GM23338 (cell line): ENCODE measurements around the gene SRRD. TPM values are rescaled to one million over a fixed set of nuclear protein-coding genes. Genes with fewer than 3 reads are reported as not detected.

Experiments used
- ATAC-seq: fragments of 200-7000 bp; cut with Tn5 transposase; 3 replicates; pipeline ENCODE4 v1.9.1; 2020
- DNase-seq: peaks from one replicate; pipeline ENCODE4 v3.0.0-alpha.2; 2015; ENCODE audit warnings: low spot score
- H2AFZ ChIP-seq: fragments of 200-600 bp; sonication (generic); 2 replicates; pipeline ENCODE4 v1.8.0; 2016; ENCODE audit warnings: antibody characterized with exemption, mild to moderate bottlenecking, moderate library complexity
- H3F3A ChIP-seq: fragments of 200-600 bp; sonication (generic); replicated peaks from 2 replicates; pipeline ENCODE4 v1.8.0; 2017; ENCODE audit warnings: antibody characterized with exemption, mixed run types, low read depth
- H3K27ac ChIP-seq: fragments of 200-600 bp; sonication (generic); 2 replicates; pipeline ENCODE4 v1.6.1; 2016; ENCODE audit warnings: low read depth
- H3K27me3 ChIP-seq: fragments of 200-600 bp; sonication (generic); 2 replicates; pipeline ENCODE4 v1.8.0; 2016; ENCODE audit warnings: mild to moderate bottlenecking, mixed run types, moderate library complexity; ENCODE audit not compliant: insufficient read depth
- H3K36me3 ChIP-seq: fragments of 200-600 bp; sonication (generic); 2 replicates; pipeline ENCODE4 v1.8.0; 2016; ENCODE audit warnings: mild to moderate bottlenecking; ENCODE audit not compliant: insufficient read depth
- H3K4me1 ChIP-seq: fragments of 200-600 bp; sonication (generic); 2 replicates; pipeline ENCODE4 v1.8.0; 2016; ENCODE audit warnings: mild to moderate bottlenecking, moderate library complexity; ENCODE audit not compliant: insufficient read depth
- H3K4me2 ChIP-seq: fragments of 200-600 bp; sonication (generic); 2 replicates; pipeline ENCODE4 v1.7.1; 2017; ENCODE audit warnings: mixed run types
- H3K4me3 ChIP-seq: fragments of 200-600 bp; sonication (generic); 2 replicates; pipeline ENCODE4 v1.6.1; 2016; ENCODE audit warnings: mixed run types
- H3K79me2 ChIP-seq: fragments of 200-600 bp; sonication (generic); replicated peaks from 2 replicates; pipeline ENCODE4 v1.8.0; 2017; ENCODE audit warnings: mild to moderate bottlenecking; ENCODE audit not compliant: insufficient read depth
- H3K9me2 ChIP-seq: fragments of 200-600 bp; sonication (generic); 2 replicates; pipeline ENCODE4 v1.8.0; 2017; ENCODE audit not compliant: insufficient read depth
- H4K20me1 ChIP-seq: fragments of 200-600 bp; sonication (generic); replicated peaks from 2 replicates; pipeline ENCODE4 v1.8.0; 2017; ENCODE audit warnings: mild to moderate bottlenecking; ENCODE audit not compliant: insufficient read depth
- H3K27ac Mint-ChIP-seq: 2 replicates; pipeline ENCODE4 v1.8.0; 2020; ENCODE audit warnings: inconsistent platforms, mild to moderate bottlenecking, moderate library complexity, mixed read lengths
- H3K27me3 Mint-ChIP-seq: 3 replicates; pipeline ENCODE4 v1.8.0; 2022; ENCODE audit warnings: low read depth, mild to moderate bottlenecking, moderate library complexity, mixed read lengths, inconsistent platforms; ENCODE audit not compliant: insufficient read depth, poor library complexity
- H3K36me3 Mint-ChIP-seq: 3 replicates; pipeline ENCODE4 v1.8.0; 2021; ENCODE audit warnings: low read depth, mild to moderate bottlenecking, inconsistent platforms, moderate library complexity, mixed read lengths
- H3K4me1 Mint-ChIP-seq: 3 replicates; pipeline ENCODE4 v1.8.0; 2020; ENCODE audit warnings: mild to moderate bottlenecking, inconsistent platforms, mixed read lengths
- H3K4me3 Mint-ChIP-seq: 3 replicates; pipeline ENCODE4 v1.8.0; 2021; ENCODE audit warnings: moderate library complexity, mild to moderate bottlenecking, inconsistent platforms, mixed read lengths
- H3K9me3 Mint-ChIP-seq: 3 replicates; pipeline ENCODE4 v1.8.0; 2020; ENCODE audit warnings: moderate library complexity, mild to moderate bottlenecking, inconsistent platforms, mixed read lengths
- CREB1 ChIP-seq: fragments of 250-450 bp; sonication (Bioruptor Pico); IDR thresholded peaks from 2 replicates; pipeline ENCODE4 v1.5.0; 2020; ENCODE audit warnings: low read depth, mild to moderate bottlenecking, moderate library complexity
- CTCF ChIP-seq, 2 experiments: fragments of 200-600 bp in 1 of 2; sonication (generic) in 1 of 2; conservative IDR thresholded peaks; 2 replicates each; pipeline versions ENCODE4 v1.5.1 to v1.6.1; 2016 to 2017; ENCODE audit warnings: antibody characterized with exemption in 2 of 2, low read depth in 2 of 2, mild to moderate bottlenecking in 2 of 2, moderate library complexity in 1 of 2
- ETS1 ChIP-seq: IDR thresholded peaks from 2 replicates; pipeline ENCODE4 v1.6.1; 2016; ENCODE audit warnings: antibody characterized with exemption
- NANOG ChIP-seq: IDR thresholded peaks from 2 replicates; pipeline ENCODE4 v1.6.1; 2016; ENCODE audit warnings: antibody characterized with exemption, borderline replicate concordance
- REST ChIP-seq: IDR thresholded peaks from one replicate; pipeline ENCODE4 v1.6.1; 2018; ENCODE audit warnings: antibody characterized with exemption; ENCODE audit not compliant: unreplicated experiment
- STAT1 ChIP-seq: IDR thresholded peaks from one replicate; pipeline ENCODE4 v1.6.1; 2016; ENCODE audit warnings: antibody characterized with exemption; ENCODE audit not compliant: unreplicated experiment
- ZNF114 ChIP-seq: fragments of 250-450 bp; sonication (Bioruptor Pico); IDR thresholded peaks from 2 replicates; pipeline ENCODE4 v1.5.0; 2020; ENCODE audit warnings: mild to moderate bottlenecking, moderate library complexity
- polyA plus RNA-seq: library from polyadenylated mRNA; unstranded; fragments of >200 nt; fragmentation: Nextera tagmentation; extraction: Ambion mirVana; gene quantifications from 2 replicates; pipeline ENCODE4 v1.2.1, GENCODE V29; 2016
- total RNA-seq: library from RNA; depleted of rRNA; stranded (reverse); fragments of >200 nt; shearing (Covaris generic); gene quantifications from 2 replicates; pipeline ENCODE4 v1.2.3, GENCODE V29; 2014

SRRD gene
- total and polyA plus RNA-seq, 2 experiments from 2014 or later, result 17.8 to 23.2 TPM

- H3K79me2 ChIP-seq, result no peaks in the 10 kb centered on the region
- H4K20me1 ChIP-seq, result no peaks in the 10 kb centered on the region; the same call in none of the 2 replicates
- DNase-seq (no peak), ATAC-seq (no peak)
- Mint-ChIP-seq H3K9me3 (no peaks in the 10 kb centered on the region), H3K36me3 (peaks cover 76% of the 10 kb centered on the region), H3K4me3 (no peak overlapping the region), H3K27ac (no peak overlapping the region), H3K27me3 (peaks cover 2% of the 10 kb centered on the region), H3K4me1 (peaks cover 6% of the 10 kb centered on the region; the same call in 2 of the 3 replicates)
- TF ChIP-seq REST (no peak), CREB1 (CRISPR knock-in tag) (no peak), NANOG (no peak), ZNF114 (no peak), STAT1 (no peak)
- no peaks in the 10 kb centered on the region for H3K9me2 ChIP-seq
- no peaks in the 10 kb centered on the region for H3F3A ChIP-seq
- no peaks in the 10 kb centered on the region for H3K4me1 ChIP-seq
- no peak overlapping the region for H2AFZ ChIP-seq
- no peak overlapping the region for H3K4me3 ChIP-seq
- H3K4me2 ChIP-seq, result no peak overlapping the region
- peaks cover 40% of the 10 kb centered on the region for H3K36me3 ChIP-seq
- no peak overlapping the region for H3K27ac ChIP-seq
- H3K27me3 ChIP-seq, result no peaks in the 10 kb centered on the region
Measured at GRCh38 chr22:26466196-26466595, 17.5 kb upstream of the SRRD start.

- Histone ChIP-seq H3K4me1 (no peaks in the 10 kb centered on the region), H3K36me3 (peaks cover 58% of the 10 kb centered on the region), H2AFZ (no peak overlapping the region), H3K4me3 (no peak overlapping the region), H3F3A (no peaks in the 10 kb centered on the region), H3K9me2 (no peaks in the 10 kb centered on the region), H4K20me1 (peaks cover 12% of the 10 kb centered on the region; the same call in 1 of the 2 replicates), H3K79me2 (no peaks in the 10 kb centered on the region), H3K4me2 (no peak overlapping the region), H3K27ac (no peak overlapping the region), H3K27me3 (no peaks in the 10 kb centered on the region)
- no peaks in the 10 kb centered on the region for H3K9me3 Mint-ChIP-seq
- TF ChIP-seq ETS1 (no peak), NANOG (no peak)
- no peak overlapping the region for H3K4me3 Mint-ChIP-seq
- no peak overlapping the region for H3K27ac Mint-ChIP-seq
- no peaks in the 10 kb centered on the region for H3K27me3 Mint-ChIP-seq
- peaks cover 81% of the 10 kb centered on the region for H3K36me3 Mint-ChIP-seq
- ATAC-seq (no peak), DNase-seq (no peak)
- H3K4me1 Mint-ChIP-seq, result no peaks in the 10 kb centered on the region
Measured at GRCh38 chr22:26470807-26471206, 12.9 kb upstream of the SRRD start.

- no peak overlapping the region for H3K27ac Mint-ChIP-seq
- no peak overlapping the region for H3K4me3 ChIP-seq
Measured at GRCh38 chr22:26471522-26471921, 12.2 kb upstream of the SRRD start.

More at GRCh38 chr22:26471522-26471921, 12.2 kb upstream of the SRRD start:
- Mint-ChIP-seq H3K27me3 (no peaks in the 10 kb centered on the region), H3K9me3 (no peaks in the 10 kb centered on the region), H3K36me3 (peaks cover 77% of the 10 kb centered on the region), H3K4me3 (no peak overlapping the region), H3K4me1 (no peaks in the 10 kb centered on the region)
- ATAC-seq (no peak), DNase-seq (no peak)
- Histone ChIP-seq H3K27ac (no peak overlapping the region), H3K4me2 (no peak overlapping the region), H3K36me3 (peaks cover 59% of the 10 kb centered on the region), H3K27me3 (no peaks in the 10 kb centered on the region), H4K20me1 (peaks cover 12% of the 10 kb centered on the region; the same call in 1 of the 2 replicates), H3K79me2 (no peaks in the 10 kb centered on the region), H3K9me2 (no peaks in the 10 kb centered on the region), H3K4me1 (no peaks in the 10 kb centered on the region), H3F3A (no peaks in the 10 kb centered on the region), H2AFZ (no peak overlapping the region)
- TF ChIP-seq CTCF (conservative IDR thresholded peaks at IDR 0.05; ENCODE audit: low read depth in 2 of 2), result no peak
